ENCODE measurements around the gene CUBN. TPM values are rescaled to one million over a fixed set of nuclear protein-coding genes. Genes with fewer than 3 reads are reported as not detected.

The CUBN gene
- total RNA-seq, 1 donor from 2014 or later: 1.5 TPM

DNA sequence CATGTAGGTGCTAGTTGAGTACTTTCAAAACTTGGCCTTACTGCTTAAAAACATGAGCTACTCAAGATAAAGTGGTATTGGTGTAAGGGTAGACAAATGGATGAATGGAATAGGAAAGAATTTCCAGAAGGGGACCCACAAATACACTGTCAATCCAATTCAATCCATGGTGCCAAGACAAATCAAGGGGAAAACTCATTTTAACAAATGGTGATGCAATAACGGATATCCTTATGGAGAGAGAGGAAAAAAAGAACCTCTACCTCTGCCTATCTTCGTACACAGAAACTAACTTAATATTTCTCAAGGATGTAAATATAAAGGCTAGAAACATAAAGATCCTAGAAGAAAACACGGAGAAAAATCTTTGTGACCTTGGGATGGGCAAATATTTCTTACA lies 188.5 kb downstream of the CUBN start:
- Mint-ChIP-seq H3K36me3 (ENCODE audit: insufficient read depth) (no peaks in the 10 kb centered on the region), H3K27ac (no peak overlapping the region), H3K4me1 (ENCODE audit: low read depth) (peaks cover 2% of the 10 kb centered on the region), H3K27me3 (no peaks in the 10 kb centered on the region), H3K4me3 (ENCODE audit: low read depth) (no peak overlapping the region), H3K9me3 (ENCODE audit: low read depth) (no peaks in the 10 kb centered on the region)
- TF ChIP-seq, protein P1, sequence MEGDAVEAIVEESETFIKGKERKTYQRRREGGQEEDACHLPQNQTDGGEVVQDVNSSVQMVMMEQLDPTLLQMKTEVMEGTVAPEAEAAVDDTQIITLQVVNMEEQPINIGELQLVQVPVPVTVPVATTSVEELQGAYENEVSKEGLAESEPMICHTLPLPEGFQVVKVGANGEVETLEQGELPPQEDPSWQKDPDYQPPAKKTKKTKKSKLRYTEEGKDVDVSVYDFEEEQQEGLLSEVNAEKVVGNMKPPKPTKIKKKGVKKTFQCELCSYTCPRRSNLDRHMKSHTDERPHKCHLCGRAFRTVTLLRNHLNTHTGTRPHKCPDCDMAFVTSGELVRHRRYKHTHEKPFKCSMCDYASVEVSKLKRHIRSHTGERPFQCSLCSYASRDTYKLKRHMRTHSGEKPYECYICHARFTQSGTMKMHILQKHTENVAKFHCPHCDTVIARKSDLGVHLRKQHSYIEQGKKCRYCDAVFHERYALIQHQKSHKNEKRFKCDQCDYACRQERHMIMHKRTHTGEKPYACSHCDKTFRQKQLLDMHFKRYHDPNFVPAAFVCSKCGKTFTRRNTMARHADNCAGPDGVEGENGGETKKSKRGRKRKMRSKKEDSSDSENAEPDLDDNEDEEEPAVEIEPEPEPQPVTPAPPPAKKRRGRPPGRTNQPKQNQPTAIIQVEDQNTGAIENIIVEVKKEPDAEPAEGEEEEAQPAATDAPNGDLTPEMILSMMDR (IDR thresholded peaks at IDR 0.05; ENCODE audit: unreplicated experiment): no peak
- no peak for DNase-seq (ENCODE audit: low spot score, unreplicated experiment)

DNA sequence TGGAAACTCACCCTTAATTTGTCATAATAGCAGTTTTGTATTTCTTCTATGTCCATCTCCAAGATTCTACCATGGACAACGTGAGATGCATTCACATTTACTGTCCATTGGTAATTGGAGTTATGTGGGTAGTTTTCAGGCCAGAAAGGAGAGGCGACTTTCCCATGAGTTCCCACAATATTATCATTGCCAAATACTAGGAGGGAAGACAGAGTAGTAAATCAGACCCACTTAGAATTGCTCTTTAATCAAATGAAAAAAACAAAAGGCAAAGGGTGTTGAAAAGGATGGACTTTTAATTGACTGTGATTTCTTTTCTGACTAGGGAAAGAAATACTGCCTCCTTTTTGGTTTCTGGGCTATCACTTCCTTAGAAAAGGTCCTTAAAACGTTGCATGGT lies 190.7 kb downstream of the CUBN start:
- Mint-ChIP-seq H3K27ac (no peak overlapping the region), H3K4me3 (ENCODE audit: low read depth) (no peak overlapping the region), H3K27me3 (no peaks in the 10 kb centered on the region), H3K4me1 (ENCODE audit: low read depth) (no peaks in the 10 kb centered on the region), H3K9me3 (ENCODE audit: low read depth) (peaks cover under 1% of the 10 kb centered on the region), H3K36me3 (ENCODE audit: insufficient read depth) (no peaks in the 10 kb centered on the region)
- TF ChIP-seq, protein P1 (IDR thresholded peaks at IDR 0.05; ENCODE audit: unreplicated experiment): no peak
- DNase-seq (ENCODE audit: low spot score, unreplicated experiment): no peak

DNA sequence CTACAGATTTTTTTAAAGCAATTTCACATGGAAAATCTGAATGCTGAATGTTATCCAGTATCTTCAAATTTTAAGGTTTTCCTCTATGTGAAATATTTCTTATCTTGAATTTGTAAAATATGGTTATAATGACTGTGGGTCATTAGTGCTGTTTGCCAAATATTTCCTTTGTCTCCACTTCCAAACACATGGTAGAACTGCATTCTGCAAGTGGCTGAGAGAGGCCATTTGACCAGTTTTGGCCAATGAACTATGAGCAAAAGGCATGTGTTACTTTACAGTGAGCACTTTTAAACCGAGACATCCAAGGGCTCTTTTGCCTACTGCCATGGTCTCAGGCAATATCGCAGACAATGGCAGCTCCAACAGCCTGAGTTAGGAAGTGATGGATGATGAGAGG lies 195.2 kb downstream of the CUBN start:
- Mint-ChIP-seq H3K27me3 (no peaks in the 10 kb centered on the region), H3K4me3 (ENCODE audit: low read depth) (no peak overlapping the region), H3K27ac (no peak overlapping the region), H3K36me3 (ENCODE audit: insufficient read depth) (no peaks in the 10 kb centered on the region), H3K4me1 (ENCODE audit: low read depth) (no peaks in the 10 kb centered on the region), H3K9me3 (ENCODE audit: low read depth) (peaks cover 5% of the 10 kb centered on the region)
- TF ChIP-seq, protein P1 (IDR thresholded peaks at IDR 0.05; ENCODE audit: unreplicated experiment): no peak
- no peak for DNase-seq (ENCODE audit: low spot score, unreplicated experiment)

DNA sequence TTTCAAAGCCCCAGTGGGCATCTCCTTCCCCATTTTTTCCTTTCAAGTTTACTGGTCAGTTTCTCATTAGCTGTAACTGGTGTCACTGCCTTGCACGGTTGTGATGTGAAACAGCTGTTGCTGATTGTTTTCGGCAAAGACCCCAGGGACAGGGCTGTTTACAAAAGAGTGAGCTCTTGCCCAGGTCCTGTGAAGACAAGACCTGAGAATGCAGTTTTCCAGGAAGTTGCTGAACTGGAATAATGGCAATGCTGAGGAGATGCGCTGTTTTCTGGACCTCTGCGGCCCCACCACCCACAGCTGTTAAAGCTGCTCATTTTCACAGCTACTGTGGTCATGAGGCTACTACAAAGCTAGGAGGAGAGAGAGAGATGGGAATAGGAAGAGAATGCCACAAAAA lies 195.8 kb downstream of the CUBN start:
- Mint-ChIP-seq H3K27me3 (no peaks in the 10 kb centered on the region), H3K9me3 (ENCODE audit: low read depth) (peaks cover 5% of the 10 kb centered on the region), H3K36me3 (ENCODE audit: insufficient read depth) (no peaks in the 10 kb centered on the region), H3K4me1 (ENCODE audit: low read depth) (peaks cover 4% of the 10 kb centered on the region), H3K27ac (no peak overlapping the region), H3K4me3 (ENCODE audit: low read depth) (no peak overlapping the region)
- no peak for DNase-seq (ENCODE audit: low spot score, unreplicated experiment)
- TF ChIP-seq, protein P1 (IDR thresholded peaks at IDR 0.05; ENCODE audit: unreplicated experiment): no peak

DNA sequence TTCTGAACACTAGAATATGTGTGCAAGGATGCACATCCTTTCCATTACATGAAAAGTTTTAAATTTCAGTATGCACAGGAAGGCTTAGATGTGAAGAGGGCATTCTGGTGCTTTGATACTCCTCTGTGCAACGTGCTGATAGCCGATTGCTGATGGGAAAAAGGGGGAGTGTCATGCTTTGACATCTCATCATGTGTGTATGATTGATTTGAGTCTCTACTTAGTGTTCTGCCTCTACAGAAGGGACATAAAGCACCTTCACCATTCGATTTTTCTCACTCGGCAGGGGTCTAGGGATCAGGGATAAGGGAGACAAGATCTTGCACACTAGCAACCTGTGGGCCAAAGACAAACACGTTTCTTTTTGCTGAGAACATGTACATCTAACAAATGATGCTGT lies 197.7 kb downstream of the CUBN start:
- peaks cover 5% of the 10 kb centered on the region for H3K4me1 Mint-ChIP-seq (ENCODE audit: low read depth)
- H3K4me3 Mint-ChIP-seq (ENCODE audit: low read depth): no peak overlapping the region
- TF ChIP-seq, protein P1 (IDR thresholded peaks at IDR 0.05; ENCODE audit: unreplicated experiment): no peak
- no peaks in the 10 kb centered on the region for H3K36me3 Mint-ChIP-seq (ENCODE audit: insufficient read depth)
- no peaks in the 10 kb centered on the region for H3K27me3 Mint-ChIP-seq
- no peak overlapping the region for H3K27ac Mint-ChIP-seq
- no peak for DNase-seq (ENCODE audit: low spot score, unreplicated experiment)
- H3K9me3 Mint-ChIP-seq (ENCODE audit: low read depth): peaks cover 5% of the 10 kb centered on the region
